Daoy (cell line): ENCODE results near the gene ZNF335. TPM values are rescaled to one million over a fixed set of nuclear protein-coding genes. Genes with fewer than 3 reads are reported as not detected.
"Not testable (repeated sequence)": the region's sequence is repeated elsewhere in the genome, so short reads cannot be mapped to it uniquely, and the experiment has no call there.

ENCODE experiments used
- DNase-seq: peaks from one replicate; pipeline ENCODE4 v3.0.0-alpha.2; 2015; ENCODE audit warnings: low read depth
- total RNA-seq: library from RNA; depleted of rRNA; stranded (reverse); fragments of >200 nt; shearing (Covaris generic); gene quantifications from 2 replicates; pipeline ENCODE4 v1.2.3, GENCODE V29; 2014

ZNF335 gene
- total RNA-seq, 1 experiment from 2014 or later = 12.1 TPM

- DNase-seq = no peak
Observed at GRCh38 chr20:46000262-46000996, 28.4 kb upstream of the ZNF335 start.

- DNase-seq = no peak
Observed at GRCh38 chr20:45999557-46000261, 27.7 kb upstream of the ZNF335 start.

- DNase-seq = no peak
Observed at GRCh38 chr20:45998761-45999160, 26.8 kb upstream of the ZNF335 start.

GRCh38 chr20:45998337-45998736 is 26.3 kb upstream of the ZNF335 start:
- DNase-seq = peak; percentile 41

- DNase-seq = no peak
Observed at GRCh38 chr20:45997187-45997586, 25.2 kb upstream of the ZNF335 start.

GRCh38 chr20:45995495-45996097 is 23.6 kb upstream of the ZNF335 start:
- not testable (repeated sequence) for DNase-seq

GRCh38 chr20:45994761-45995493 is 22.9 kb upstream of the ZNF335 start:
- no peak for DNase-seq

GRCh38 chr20:45993197-45993951 is 21.4 kb upstream of the ZNF335 start:
- peak; percentile 87 for DNase-seq

- DNase-seq = no peak
Observed at GRCh38 chr20:45991616-45992015, 19.6 kb upstream of the ZNF335 start.

GRCh38 chr20:45988830-45989229 is 16.8 kb upstream of the ZNF335 start:
- DNase-seq = not testable (repeated sequence)

GRCh38 chr20:45987108-45987780 is 15.2 kb upstream of the ZNF335 start:
- DNase-seq = peak; percentile 76

GRCh38 chr20:45985573-45985972 is 13.6 kb upstream of the ZNF335 start:
- peak; percentile 24 for DNase-seq

GRCh38 chr20:45983279-45983743 is 11.3 kb upstream of the ZNF335 start:
- DNase-seq = no peak

GRCh38 chr20:45981261-45981660 is 9.3 kb upstream of the ZNF335 start:
- no peak for DNase-seq

GRCh38 chr20:45976086-45976485 is 4.1 kb upstream of the ZNF335 start:
- DNase-seq = no peak

- no peak for DNase-seq
Observed at GRCh38 chr20:45975686-45976085, 3.7 kb upstream of the ZNF335 start.

- DNase-seq = no peak
Observed at GRCh38 chr20:45974896-45975565, 3.0 kb upstream of the ZNF335 start.

GRCh38 chr20:45972500-45973183 is 639 bp upstream of the ZNF335 start:
- peak; percentile 96 for DNase-seq

- no peak for DNase-seq
Observed at GRCh38 chr20:45971425-45971674, 653 bp downstream of the ZNF335 start.
